NCI-H146 treated with DMSO at 0.1 percent for 48 hours (cell line): ENCODE data around the gene BEST3.
"Not testable (repeated sequence)": the region's sequence is repeated elsewhere in the genome, so short reads cannot be mapped to it uniquely, and the experiment has no call there.

Source experiments
- DNase-seq: peaks from one replicate; lab custom pipeline; 2025; ENCODE audit not compliant: unreplicated experiment; lab: John Stamatoyannopoulos, UW

Gene BEST3

DNA sequence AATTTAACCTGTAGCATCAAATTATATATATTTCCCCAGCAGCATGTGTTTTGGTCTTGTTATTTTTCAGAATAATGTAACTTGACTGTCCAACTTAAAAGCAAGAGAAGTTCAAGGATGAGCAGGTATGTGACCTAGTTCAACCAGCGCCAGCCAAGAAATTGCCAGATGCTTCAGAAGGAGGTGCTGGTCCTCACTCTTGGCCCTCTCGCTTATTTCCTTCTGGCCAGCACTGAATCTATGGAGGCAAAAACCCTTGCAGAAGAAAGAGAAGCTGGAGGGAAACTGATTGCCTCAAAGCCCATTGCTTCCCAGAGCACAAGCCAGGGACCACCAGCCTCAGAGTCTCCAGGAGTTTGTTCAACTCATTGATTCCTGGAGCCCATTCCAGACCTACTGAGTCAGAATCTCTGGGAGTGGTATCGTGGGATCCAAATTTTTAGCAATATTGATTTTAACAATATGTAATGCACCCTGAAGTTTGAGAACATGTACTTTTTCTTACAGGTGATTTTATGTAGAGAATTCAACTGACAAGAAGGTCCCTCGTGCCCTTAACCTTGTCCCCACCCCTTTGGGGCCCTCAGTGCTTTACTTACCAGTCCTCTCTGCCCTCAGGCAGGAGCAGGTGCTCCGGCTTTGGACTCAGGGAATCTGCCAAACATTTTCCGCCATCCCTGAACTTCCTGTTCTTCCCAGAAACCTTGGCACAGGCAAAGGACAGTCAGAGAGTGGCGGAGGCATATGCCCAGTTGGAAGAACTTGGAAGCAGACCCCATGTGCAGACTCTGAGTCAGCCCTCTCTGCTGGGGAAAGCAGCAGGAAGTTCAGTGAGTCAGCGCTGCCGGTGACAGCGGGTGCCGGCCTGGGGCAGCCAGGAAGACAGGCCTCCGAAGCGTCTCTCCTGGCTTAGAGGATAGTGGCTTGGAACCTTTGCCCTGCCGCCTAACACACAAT, 10.4 kb downstream of the BEST3 start:
- no peak for DNase-seq

DNA sequence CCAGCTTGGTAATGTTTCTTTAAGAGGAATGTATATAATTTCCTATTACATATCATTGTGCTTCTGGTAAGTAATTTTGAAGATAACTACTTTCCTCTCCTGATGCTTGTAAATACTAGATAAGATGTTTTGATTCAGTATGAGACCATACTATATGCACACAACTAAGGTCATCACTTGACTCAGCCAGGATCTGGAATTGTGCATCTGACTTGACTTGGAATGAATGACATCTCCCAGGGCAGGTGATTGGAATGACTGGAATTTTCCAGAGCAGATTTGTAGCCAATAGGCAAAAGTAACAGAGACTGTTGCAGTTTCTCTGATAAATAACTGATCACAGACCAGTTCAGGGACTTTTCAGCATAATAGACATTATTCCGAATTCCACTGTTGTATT, 11.1 kb downstream of the BEST3 start:
- DNase-seq, result no peak

DNA sequence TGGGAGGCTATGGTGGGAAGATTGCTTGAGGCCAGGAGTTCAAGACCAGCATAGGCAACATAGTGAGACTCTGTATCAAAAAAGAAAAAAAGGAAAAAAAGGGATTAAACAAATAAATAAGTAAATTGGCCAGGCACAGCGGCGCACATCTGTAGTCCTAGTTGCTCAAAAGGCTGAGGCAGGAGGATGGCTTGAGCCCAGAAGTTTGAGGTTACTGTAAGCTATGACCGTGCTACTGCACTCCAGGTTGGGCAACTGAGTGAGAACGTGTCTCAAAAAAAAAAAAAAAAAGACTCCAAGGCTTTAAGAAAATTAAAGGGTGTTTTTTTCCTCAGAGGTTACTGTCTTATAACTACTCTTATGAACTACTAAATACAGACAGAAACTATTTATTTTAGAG, 11.7 kb downstream of the BEST3 start:
- DNase-seq, result no peak

DNA sequence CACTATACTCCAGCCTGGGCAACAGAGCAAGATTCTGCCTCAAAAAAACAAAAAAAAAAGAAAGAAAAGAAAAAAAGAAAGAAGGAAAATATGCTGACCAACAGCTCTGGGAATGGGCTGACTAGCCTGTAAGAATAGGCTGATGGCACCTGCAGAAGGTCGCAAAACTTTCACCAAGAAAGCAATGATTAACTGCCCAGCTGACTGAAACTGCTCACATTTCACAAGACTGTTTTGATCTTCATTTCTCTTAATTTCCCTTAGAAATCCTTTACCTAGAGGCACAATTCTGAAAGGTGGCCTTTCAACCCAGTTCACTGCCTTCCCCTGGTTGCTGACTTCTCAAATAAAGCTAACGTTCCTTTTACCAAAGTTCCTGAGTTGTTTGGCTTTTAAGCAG, 12.4 kb downstream of the BEST3 start:
- DNase-seq, result no peak

DNA sequence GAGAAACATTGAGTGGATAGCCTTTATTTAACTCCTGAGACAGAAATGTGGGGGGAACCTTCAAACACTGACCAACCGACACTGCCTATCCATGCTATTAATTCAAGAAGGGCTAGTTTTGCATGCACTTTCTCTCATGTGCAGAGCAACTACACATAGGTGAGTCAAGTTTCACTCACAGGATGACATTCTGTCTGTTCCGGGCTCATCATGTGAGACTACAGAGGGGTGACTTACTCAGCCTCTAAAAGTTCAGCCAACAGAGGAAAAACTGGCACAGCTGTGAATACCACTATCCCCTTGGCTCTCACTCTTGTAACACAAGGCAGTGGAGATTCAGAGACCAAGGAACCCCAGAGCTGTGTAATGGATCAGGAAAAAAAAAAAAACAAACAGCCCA, 13.3 kb downstream of the BEST3 start:
- no peak for DNase-seq

DNA sequence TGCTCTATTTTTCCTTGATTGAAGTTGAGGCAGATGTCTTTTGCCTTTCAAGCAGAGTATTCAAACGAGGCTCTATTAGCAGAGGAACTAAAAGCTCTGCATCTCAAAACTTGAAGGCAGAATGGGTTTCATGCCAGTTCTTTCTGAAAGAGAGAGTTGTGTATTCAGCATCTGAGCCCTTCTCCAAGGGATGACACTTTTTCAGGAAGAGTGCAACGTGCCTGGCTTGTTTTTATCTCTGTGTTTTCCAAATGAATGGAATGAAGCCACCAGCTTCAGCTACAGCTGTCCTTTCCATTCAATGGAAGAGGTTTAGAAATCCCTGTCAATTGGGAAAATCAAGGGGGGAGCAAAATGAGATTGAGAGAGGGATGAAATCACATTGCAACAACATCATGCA, 14.6 kb downstream of the BEST3 start:
- DNase-seq, result no peak

DNA sequence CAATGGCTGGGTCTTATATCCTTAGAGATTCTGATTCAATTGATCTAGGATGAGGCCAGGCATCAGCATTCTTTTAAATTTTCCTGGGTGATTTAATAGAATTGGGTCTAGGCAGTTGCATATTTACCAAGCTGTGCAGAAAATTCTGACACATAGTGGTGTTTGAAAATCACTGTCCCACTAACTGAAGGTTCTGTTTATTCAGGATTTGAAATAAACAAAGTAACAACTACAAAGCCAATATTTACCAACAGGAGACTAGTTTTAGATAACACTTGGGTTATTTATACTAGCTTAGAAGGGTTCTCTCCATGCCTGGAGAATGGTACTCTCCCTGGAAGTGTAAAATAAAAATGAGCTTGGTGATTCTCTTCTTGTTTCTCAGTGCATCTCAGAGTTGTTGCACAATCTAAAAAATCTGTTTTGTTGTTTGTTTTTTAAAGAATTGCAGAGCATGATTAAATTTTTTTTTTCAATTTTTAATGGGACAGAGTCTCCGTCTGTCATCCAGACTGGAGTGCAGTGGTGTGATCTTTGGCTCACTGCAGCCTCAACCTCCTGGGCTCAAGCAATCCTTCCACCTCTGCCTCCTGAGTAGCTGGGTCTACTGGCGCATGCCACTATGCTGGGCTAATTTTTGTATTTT, 16.9 kb downstream of the BEST3 start:
- DNase-seq, result no peak

DNA sequence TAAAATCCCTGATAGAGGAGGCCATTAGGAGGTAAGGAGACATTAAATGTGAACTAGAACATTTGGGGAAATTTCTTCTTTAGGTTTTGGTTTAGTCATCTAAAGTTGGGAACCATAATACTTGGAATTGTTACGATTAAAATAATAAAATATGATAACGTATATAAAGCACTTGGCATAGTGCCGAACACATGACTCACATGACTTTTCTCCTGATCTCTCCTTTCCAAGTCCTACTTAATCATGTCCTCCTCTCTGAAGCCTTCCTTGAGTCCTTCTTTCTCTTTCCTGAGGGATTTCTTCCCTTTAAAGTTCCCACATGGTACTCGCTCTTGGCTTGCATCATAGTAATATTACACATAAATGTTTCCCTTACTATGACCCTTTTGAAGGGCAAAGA, 20.0 kb downstream of the BEST3 start:
- no peak for DNase-seq

DNA sequence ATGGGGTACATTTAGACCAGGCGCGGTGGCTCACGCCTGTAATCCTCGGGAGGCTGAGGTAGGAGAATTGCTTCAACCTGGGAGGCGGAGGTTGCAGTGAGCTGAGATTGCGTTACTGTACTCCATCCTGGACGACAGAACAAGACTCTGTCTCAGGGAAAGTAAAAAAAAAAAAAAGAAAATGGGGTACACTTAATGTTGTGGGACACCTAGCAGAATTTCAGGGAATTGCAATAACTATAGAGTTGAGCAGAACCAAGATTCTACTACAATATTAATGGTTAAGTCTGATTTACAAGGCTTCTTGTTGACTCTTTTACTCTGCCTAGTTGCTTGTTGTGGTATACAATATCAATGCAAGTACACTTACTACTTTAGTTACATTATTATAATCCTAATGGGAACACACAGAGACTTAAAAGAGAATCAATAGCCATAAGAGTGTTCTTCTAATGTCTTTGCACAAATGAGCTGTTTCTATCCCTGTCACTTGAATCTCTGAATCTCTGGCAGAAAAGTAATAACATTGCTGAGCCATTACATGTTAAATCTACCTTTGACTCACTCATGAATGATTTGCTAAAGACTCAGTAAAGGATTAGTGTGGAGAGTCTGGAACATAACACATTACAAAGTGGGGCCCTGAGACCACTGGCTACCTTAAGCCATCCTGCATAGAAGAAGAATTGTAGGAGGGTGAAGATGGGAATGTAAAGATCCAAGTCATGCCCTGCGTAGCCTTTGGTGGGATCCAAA, 22.7 kb downstream of the BEST3 start:
- no peak for DNase-seq

DNA sequence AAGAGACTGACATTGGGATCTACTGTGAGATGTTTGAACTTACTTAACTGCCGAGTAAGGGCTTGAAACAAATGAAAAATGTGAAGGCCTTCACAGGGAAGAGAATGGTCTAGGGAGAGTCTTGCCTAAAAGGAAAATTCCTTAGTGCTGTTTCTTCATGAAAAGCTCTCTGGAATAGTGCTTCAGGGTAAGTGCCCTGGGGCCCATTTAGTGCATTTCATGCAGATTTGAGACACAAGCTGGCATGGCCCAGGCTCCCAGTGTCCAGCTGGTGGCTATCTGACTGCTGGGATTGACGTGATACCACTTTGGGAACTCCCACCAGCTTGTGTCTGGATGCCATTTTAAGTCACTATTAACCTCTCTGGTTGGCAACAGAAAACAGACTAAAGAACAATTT, 26.9 kb downstream of the BEST3 start:
- no peak for DNase-seq

DNA sequence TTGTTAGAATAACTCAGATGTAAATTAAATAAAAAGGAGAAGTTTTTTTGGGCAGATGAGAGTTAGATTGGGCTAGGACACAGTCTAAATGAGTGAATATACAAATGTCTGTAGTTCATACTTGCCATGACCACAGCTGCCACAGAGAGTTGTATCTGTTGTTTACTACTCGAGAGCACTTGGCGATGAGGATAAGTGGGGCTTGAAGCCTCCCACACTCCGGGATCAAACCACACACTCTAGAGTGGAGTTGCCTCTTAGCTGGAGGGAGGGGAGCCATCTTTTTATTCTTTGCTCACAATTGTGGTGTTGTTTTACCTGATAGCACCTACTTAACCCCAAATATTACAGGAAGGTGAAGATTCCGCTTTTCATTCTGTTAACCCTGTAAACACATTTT, 27.5 kb downstream of the BEST3 start:
- DNase-seq, result no peak

DNA sequence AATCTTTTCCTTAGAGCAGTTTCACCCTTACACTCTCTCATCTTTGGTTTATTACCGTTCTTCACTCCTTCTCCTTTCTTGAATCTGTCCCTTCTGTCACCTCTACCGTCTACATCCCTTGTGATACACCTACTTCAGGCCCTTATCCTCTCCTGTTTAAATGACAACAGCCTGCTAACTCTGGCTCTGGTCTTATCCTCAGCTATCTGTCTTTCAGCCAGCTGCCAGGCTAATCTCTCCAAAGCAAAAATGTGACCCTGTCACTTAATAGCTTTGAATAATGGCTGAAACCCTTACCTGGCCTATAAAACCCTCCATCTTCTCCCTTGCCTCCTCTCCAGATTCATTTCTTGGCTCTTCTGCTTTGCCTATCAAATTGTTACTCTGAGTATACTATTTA, 32.3 kb downstream of the BEST3 start:
- no peak for DNase-seq

DNA sequence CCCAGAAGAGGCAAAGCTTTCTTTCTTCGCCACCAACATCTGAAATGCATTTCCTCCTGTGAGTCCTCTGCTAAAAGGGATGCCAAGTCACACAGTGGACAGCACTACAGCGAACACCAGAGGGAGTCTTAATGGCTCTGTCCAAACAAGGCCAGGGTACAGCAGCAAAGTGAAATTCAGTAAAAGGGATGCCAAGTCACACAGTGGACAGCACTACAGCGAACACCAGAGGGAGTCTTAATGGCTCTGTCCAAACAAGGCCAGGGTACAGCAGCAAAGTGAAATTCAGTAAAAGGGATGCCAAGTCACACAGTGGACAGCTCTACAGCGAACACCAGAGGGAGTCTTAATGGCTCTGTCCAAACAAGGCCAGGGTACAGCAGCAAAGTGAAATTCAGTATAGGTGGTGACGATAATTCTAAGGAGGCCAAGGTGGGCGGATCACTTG, 34.1 kb downstream of the BEST3 start:
- not testable (repeated sequence) for DNase-seq

DNA sequence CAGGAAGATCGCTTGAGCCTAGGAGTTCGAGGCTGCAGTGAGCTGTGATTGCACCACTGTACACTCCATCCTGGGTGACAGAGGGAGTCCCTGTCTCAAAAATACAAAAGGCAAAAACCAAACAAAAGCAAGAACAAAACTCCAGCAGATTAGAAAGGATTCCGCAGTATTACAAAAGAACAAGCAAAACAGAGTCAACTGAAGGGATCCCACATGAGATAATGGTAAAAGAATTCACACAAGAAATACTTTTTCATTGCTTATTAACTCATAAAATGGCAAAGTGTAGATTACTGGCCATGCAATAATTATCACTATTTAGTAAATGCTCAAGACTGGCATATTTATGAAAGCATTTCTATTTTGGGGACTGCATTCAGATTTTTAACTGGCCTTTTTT, 35.4 kb downstream of the BEST3 start:
- DNase-seq, result no peak

DNA sequence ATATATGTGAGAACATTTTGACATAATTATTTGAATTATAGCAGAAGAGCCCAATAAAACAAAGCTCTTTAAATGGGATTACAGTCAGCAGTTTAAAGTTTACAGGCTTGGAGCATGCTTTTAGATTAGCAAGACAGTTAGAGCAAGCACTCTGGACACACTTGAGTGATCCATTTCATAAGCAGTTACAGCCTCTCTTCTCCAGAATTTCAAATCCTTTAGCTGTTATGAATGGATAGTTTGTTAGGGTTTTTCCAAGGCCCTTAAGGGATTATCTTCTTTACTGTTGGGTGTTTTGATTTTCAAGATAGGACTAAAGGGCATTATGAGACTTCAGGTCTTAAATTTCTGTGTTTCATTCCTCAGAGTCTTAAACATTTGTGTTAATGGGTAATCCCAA, 36.3 kb downstream of the BEST3 start:
- no peak for DNase-seq

DNA sequence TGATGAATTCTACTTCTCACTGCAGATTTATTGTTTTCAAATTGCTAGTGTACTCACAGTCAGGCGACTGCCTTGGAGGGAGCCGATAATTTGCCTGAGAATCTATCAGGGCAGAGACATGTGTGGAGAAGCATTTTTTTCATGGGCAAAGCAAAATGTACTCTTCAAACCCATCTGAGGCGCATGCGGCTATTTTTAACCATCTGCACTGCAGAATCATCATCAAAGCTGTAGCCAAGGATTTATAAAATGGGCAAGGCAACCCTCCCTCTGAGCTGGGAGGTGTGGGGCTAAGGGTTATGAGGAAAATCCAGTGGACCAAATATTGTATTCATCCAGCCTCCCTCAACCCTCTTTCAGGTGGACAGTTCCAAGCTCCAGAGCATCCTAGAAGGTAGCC, 37.7 kb downstream of the BEST3 start:
- DNase-seq, result no peak

DNA sequence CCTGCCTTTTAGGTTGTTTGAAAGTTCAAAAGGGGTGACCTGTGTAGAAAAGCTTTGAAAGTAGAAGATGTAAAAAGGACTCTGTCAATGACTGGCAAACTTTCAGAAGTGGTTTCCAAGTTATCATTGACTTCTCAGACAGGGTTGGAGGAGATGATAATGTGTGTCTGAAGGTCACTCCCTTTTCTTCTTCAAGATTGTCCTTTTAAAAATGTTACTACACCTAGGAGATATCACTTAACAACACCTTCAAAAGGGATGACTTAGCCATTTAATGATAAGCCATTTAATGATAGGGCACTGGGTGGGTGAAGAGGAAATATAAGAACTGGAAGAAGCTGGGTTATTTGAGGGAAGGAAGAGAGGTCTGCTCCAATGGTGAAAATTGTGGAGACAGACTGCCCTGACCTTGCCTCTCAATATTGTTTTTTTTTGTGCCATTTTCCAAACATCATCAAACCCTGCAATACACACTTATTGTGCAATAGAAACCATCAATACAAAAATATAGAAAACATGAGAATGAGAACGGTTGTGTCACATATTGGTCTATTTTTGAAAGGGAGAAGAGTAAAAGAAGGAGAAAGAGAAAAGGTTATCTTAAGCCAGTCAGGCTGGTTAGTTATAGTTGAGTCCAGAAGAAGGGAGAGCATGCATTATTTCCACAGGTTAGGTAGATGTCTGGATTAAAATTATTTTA, 38.8 kb downstream of the BEST3 start:
- no peak for DNase-seq

DNA sequence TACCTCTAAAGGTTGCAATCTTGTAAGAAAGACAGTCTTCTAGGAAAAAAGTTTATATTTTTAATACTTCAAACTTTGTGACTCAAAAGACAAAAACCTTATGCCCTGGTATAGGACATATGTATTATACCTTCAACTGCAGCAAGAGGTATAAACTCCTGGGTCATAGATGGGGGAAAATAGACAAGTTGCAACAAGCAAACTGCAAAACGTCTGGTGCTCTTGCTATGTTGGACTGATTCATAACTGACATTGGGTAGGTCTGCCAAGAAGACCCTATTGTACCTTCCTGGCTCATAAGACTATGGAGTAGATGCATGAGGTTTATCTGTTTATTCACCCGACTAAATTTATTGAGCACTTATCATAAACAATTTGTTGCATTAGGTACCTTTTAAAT, 40.9 kb downstream of the BEST3 start:
- DNase-seq, result no peak

DNA sequence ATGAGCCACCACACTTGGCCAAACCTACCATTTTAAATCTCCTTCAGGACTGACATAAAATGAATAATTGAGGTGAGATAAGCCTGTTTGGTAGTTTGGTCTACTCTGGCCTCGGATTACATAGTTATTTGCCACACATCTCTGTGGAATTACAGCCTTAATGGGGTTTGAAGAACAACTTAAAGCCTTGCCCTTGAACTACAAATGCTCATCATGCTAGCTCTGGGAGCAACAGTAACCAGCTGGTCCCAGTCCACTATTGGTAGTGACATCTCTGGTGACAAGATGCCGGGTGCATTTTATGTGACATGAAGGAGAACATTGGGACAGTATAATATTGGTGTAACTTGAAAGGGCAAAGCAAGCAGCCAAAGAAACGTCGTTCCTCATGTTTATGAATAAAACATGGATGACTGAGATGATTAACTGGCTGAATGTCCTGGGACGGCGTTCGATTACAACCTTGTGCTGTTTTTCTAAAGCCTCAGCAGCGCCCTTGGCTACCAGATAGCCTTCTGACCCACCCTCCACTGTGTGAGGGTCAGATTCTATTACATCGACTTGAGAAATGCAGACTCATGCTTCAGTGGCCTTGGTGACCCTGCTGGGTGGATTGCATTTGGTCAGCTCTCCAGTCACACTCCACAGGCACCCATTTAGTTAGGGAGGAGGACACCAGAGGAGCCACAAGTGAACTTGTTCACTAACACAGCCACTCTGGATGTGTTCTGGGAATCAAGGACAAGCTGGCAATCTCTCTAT, 41.5 kb downstream of the BEST3 start:
- DNase-seq, result no peak

DNA sequence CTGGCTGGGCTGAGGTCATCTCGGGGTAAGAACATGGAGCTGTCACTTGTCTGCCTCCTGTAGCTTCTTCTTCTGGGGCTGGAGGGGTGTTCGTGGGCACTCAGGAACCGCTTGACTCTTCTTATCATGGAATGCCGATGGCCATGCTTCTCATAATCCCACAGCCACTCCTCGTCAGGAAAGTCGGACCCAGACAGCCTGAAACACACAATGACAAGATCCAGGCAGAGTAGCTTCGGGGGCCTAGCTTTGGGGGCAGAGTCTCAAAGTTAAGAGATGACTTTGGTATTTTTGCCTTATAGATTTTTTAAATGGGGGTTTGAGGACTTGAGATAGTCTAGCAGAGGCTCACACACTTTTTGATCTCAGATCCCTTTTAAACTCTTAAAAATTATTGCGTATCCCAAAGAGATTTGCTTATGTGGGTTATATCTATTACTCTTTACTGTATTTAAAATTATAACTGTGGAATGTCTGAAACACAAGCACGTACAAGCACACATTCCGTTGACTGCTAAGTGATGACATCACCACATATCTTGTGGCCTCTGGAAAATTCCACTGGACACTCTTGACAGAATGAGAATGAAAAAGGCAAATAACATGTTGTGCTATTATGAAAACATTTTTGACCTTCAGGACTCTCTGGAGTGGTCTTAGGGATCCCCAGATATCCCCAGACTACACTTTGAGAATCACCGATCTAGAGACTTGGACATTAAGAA, 43.3 kb downstream of the BEST3 start:
- DNase-seq, result no peak
